Lower lobe of right lung (tissue), 2 donors: ENCODE data around the gene MRPL42. TPM values are rescaled to one million over a fixed set of nuclear protein-coding genes. Genes with fewer than 3 reads are reported as not detected.

Experiments used
- ATAC-seq, 2 donors: fragments of 200-7000 bp; cut with Tn5 transposase; one replicate each; pipeline ENCODE4 v1.9.1; 2020 to 2022; ENCODE audit warnings: mild to moderate bottlenecking in 2 of 2, moderate library complexity in 2 of 2
- DNase-seq: peaks from one replicate; pipeline ENCODE4 v3.0.0-alpha.2; 2020
- H3K27ac ChIP-seq: fragments of 200-600 bp; one replicate; pipeline ENCODE4 v1.8.0; 2022
- H3K27me3 ChIP-seq: fragments of 200-600 bp; one replicate; pipeline ENCODE4 v1.8.0; 2022; ENCODE audit warnings: low read depth
- H3K36me3 ChIP-seq: fragments of 200-600 bp; one replicate; pipeline ENCODE4 v1.8.0; 2022; ENCODE audit warnings: mild to moderate bottlenecking
- H3K4me1 ChIP-seq: fragments of 200-600 bp; one replicate; pipeline ENCODE4 v1.8.0; 2022
- H3K4me3 ChIP-seq: fragments of 200-600 bp; one replicate; pipeline ENCODE4 v1.8.0; 2022; ENCODE audit warnings: mild to moderate bottlenecking
- H3K9me3 ChIP-seq: fragments of 200-600 bp; one replicate; pipeline ENCODE4 v1.8.0; 2022
- CTCF ChIP-seq: fragments of 200-600 bp; IDR thresholded peaks from one replicate; pipeline ENCODE4 v1.8.0; 2022; ENCODE audit warnings: antibody characterized with exemption, mild to moderate bottlenecking
- intact Hi-C: fragments of 100-400 bp; cut with DNase I; formaldehyde crosslinking; loops from one replicate; pipeline ENCODE4 v1.11.0; 2022
- total RNA-seq: library from RNA; stranded (reverse); fragmentation: NEBNext Ultra II Directional; extraction: Animal tissue kit (Norgen Biotek cat#: 25700); gene quantifications from one replicate; pipeline ENCODE4 v1.2.1, GENCODE V29; 2021
- donor health status: DM: no; HTN: yes; CAD: no; lungs with severe emphysema.

The MRPL42 gene
- total RNA-seq, 1 donor from 2014 or later, result 44.4 TPM

- peaks cover 5% of the 10 kb centered on the region for H3K36me3 ChIP-seq
- DNase-seq (no peak), ATAC-seq (no peak)
- no peaks in the 10 kb centered on the region for H3K9me3 ChIP-seq
- intact Hi-C loops, result no loop called here
- no peaks in the 10 kb centered on the region for H3K27me3 ChIP-seq
- H3K27ac ChIP-seq, result no peak overlapping the region
- H3K4me1 ChIP-seq, result no peaks in the 10 kb centered on the region
- H3K4me3 ChIP-seq, result no peak overlapping the region
- TF ChIP-seq CTCF, result no peak
These were observed 39.9 kb downstream of the MRPL42 start for GRCh38 chr12:93507165-93507564.

GRCh38 chr12:93509506-93509905 lies 42.2 kb downstream of the MRPL42 start:
- Histone ChIP-seq H3K36me3 (no peaks in the 10 kb centered on the region), H3K9me3 (no peaks in the 10 kb centered on the region), H3K4me1 (no peaks in the 10 kb centered on the region), H3K27me3 (no peaks in the 10 kb centered on the region), H3K27ac (no peak overlapping the region), H3K4me3 (no peak overlapping the region)
- no peak for ATAC-seq
- TF ChIP-seq CTCF, result no peak
- intact Hi-C loops, result no loop called here
- DNase-seq, result no peak

GRCh38 chr12:93514853-93515252 lies 47.5 kb downstream of the MRPL42 start:
- no peak overlapping the region for H3K4me3 ChIP-seq
- no peak for TF ChIP-seq CTCF
- intact Hi-C loops, result no loop called here
- DNase-seq (no peak), ATAC-seq (no peak)
- no peak overlapping the region for H3K27ac ChIP-seq
- H3K27me3 ChIP-seq, result no peaks in the 10 kb centered on the region
- no peaks in the 10 kb centered on the region for H3K4me1 ChIP-seq
- H3K9me3 ChIP-seq, result no peaks in the 10 kb centered on the region
- no peaks in the 10 kb centered on the region for H3K36me3 ChIP-seq

GRCh38 chr12:93518725-93519124 lies 51.4 kb downstream of the MRPL42 start:
- no peak for TF ChIP-seq CTCF

GRCh38 chr12:93519859-93520258 lies 52.5 kb downstream of the MRPL42 start:
- H3K9me3 ChIP-seq, result no peaks in the 10 kb centered on the region
- no peaks in the 10 kb centered on the region for H3K4me1 ChIP-seq
- no peaks in the 10 kb centered on the region for H3K27me3 ChIP-seq
- no peak overlapping the region for H3K4me3 ChIP-seq
- no peak for TF ChIP-seq CTCF
- H3K27ac ChIP-seq, result no peak overlapping the region
- intact Hi-C loops, result no loop called here
- no peak for DNase-seq
- no peaks in the 10 kb centered on the region for H3K36me3 ChIP-seq
- no peak for ATAC-seq

More at GRCh38 chr12:93518725-93519124, 51.4 kb downstream of the MRPL42 start:
- ATAC-seq (no peak), DNase-seq (no peak)
- Histone ChIP-seq H3K27me3 (no peaks in the 10 kb centered on the region), H3K9me3 (no peaks in the 10 kb centered on the region), H3K4me1 (no peaks in the 10 kb centered on the region), H3K4me3 (no peak overlapping the region), H3K36me3 (no peaks in the 10 kb centered on the region), H3K27ac (no peak overlapping the region)
- intact Hi-C loops, result no loop called here

GRCh38 chr12:93520454-93520853 lies 53.1 kb downstream of the MRPL42 start:
- DNase-seq (no peak), ATAC-seq (no peak)
- no peak overlapping the region for H3K4me3 ChIP-seq
- H3K27me3 ChIP-seq, result no peaks in the 10 kb centered on the region
- no peaks in the 10 kb centered on the region for H3K36me3 ChIP-seq
- no peak for TF ChIP-seq CTCF
- H3K9me3 ChIP-seq, result no peaks in the 10 kb centered on the region
- H3K4me1 ChIP-seq, result no peaks in the 10 kb centered on the region
- intact Hi-C loops, result no loop called here
- H3K27ac ChIP-seq, result no peak overlapping the region
